Esophagus muscularis mucosa (tissue), 4 donors: ENCODE data around the gene TXNIP.

Experiments used
- EP300 ChIP-seq: sonication (generic); formaldehyde crosslinking; IDR thresholded peaks from one replicate; pipeline ENCODE4 v1.6.1; 2017; ENCODE audit warnings: antibody characterized with exemption
- POLR2A ChIP-seq: fragments of 450-650 bp; IDR thresholded peaks from one replicate; pipeline ENCODE4 v1.6.1; 2017; ENCODE audit warnings: antibody characterized with exemption, moderate library complexity, mild to moderate bottlenecking, low read depth
- POLR2AphosphoS5 ChIP-seq, 2 donors: sonication (generic); formaldehyde crosslinking; IDR thresholded peaks; one replicate each; pipeline ENCODE4 v1.6.1; 2017; ENCODE audit warnings: antibody characterized with exemption in 2 of 2
- TF ChIP-seq, protein P1 (sequence below), 3 experiments: fragments of 200-600 bp in 2 of 3; fragments of 450-650 bp in 1 of 3; sonication (generic) in 2 of 3; IDR thresholded peaks; one replicate each; pipeline ENCODE4 v1.5.1; 2017 to 2019; ENCODE audit warnings: antibody characterized with exemption in 3 of 3, mild to moderate bottlenecking in 2 of 3, moderate library complexity in 1 of 3

DNA sequence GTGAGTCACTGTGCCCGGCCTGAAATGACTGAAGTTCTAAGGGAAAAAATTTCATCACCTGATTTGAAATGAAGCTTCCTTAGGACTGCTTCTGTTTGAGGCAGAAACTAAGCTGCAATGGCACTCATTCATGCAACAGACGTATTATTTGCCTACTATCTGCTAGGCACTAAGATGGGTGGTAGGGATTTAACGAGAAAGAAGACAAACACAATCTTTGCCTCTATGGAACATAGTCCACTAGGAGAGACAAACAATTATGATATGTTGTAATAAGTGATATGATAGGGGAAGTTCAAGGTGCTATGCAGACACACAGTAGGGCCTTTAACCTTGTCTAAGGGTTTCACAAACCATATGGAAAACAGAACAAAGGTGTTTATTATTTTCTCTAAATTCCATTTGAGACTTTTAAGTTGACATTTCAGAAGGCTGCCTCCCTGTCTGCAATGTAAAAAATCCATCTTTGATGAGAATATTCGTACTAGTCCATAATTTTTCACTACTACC lies 49.8 kb downstream of the TXNIP start:
- TF ChIP-seq, protein P1, sequence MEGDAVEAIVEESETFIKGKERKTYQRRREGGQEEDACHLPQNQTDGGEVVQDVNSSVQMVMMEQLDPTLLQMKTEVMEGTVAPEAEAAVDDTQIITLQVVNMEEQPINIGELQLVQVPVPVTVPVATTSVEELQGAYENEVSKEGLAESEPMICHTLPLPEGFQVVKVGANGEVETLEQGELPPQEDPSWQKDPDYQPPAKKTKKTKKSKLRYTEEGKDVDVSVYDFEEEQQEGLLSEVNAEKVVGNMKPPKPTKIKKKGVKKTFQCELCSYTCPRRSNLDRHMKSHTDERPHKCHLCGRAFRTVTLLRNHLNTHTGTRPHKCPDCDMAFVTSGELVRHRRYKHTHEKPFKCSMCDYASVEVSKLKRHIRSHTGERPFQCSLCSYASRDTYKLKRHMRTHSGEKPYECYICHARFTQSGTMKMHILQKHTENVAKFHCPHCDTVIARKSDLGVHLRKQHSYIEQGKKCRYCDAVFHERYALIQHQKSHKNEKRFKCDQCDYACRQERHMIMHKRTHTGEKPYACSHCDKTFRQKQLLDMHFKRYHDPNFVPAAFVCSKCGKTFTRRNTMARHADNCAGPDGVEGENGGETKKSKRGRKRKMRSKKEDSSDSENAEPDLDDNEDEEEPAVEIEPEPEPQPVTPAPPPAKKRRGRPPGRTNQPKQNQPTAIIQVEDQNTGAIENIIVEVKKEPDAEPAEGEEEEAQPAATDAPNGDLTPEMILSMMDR (IDR thresholded peaks at IDR 0.05) = no peak
- TF ChIP-seq POLR2A (no peak), POLR2AphosphoS5 (IDR thresholded peaks at IDR 0.05) (no peak), EP300 (no peak)
